Colonic mucosa (tissue), 4 donors: ENCODE data around the gene SPSB2. TPM values are rescaled to one million over a fixed set of nuclear protein-coding genes. Genes with fewer than 3 reads are reported as not detected.

Source experiments
- DNase-seq: peaks from one replicate; pipeline ENCODE4 v3.0.0-alpha.2; 2020
- H3K27ac ChIP-seq: fragments of 200-600 bp; one replicate; pipeline ENCODE4 v1.8.0; 2021
- H3K27me3 ChIP-seq: fragments of 200-600 bp; one replicate; pipeline ENCODE4 v1.8.0; 2021
- H3K36me3 ChIP-seq: fragments of 200-600 bp; one replicate; pipeline ENCODE4 v1.8.0; 2021
- H3K4me1 ChIP-seq: fragments of 200-600 bp; one replicate; pipeline ENCODE4 v1.8.0; 2021; ENCODE audit warnings: mild to moderate bottlenecking
- H3K4me3 ChIP-seq: fragments of 200-600 bp; one replicate; pipeline ENCODE4 v1.8.0; 2021
- H3K9ac ChIP-seq, 2 donors: one replicate each; pipeline ENCODE4 v1.7.0; 2013; ENCODE audit warnings: control low read depth in 2 of 2, low read depth in 2 of 2, low read length in 2 of 2
- H3K9me3 ChIP-seq: fragments of 200-600 bp; one replicate; pipeline ENCODE4 v1.8.0; 2021
- CTCF ChIP-seq: fragments of 200-600 bp; IDR thresholded peaks from one replicate; pipeline ENCODE4 v1.8.0; 2022; ENCODE audit warnings: antibody characterized with exemption, mild to moderate bottlenecking
- intact Hi-C: fragments of 100-400 bp; cut with DNase I; formaldehyde crosslinking; loops from one replicate; pipeline ENCODE4 v1.14.1; 2022
- total RNA-seq, 2 donors: library from RNA; stranded (reverse); fragmentation: NEBNext Ultra II Directional in 1 of 2; extraction: Animal tissue kit (Norgen Biotek cat#: 25700) in 1 of 2; gene quantifications; one replicate each; pipeline ENCODE4 v1.2.1, GENCODE V29; 2021
- donor health status: healthy.
- donor health status: DM: no; HTN: no; CAD: no.
- donor health status: DM: no; HTN: no; CAD: no.

The SPSB2 gene
- total RNA-seq, 2 donors from 2014 or later: 8.4 to 19.8 TPM

- Histone ChIP-seq H3K27ac (no peak overlapping the region), H3K9ac (no peak overlapping the region), H3K27me3 (no peaks in the 10 kb centered on the region), H3K9me3 (no peaks in the 10 kb centered on the region), H3K4me3 (no peak overlapping the region), H3K36me3 (peaks cover 6% of the 10 kb centered on the region), H3K4me1 (peaks cover 5% of the 10 kb centered on the region)
- no peak for TF ChIP-seq CTCF
- DNase-seq: no peak
- intact Hi-C loops: no loop called here
Measured at GRCh38 chr12:6863586-6864321, 9.3 kb downstream of the SPSB2 start.

GRCh38 chr12:6863033-6863432, 10.1 kb downstream of the SPSB2 start:
- H3K36me3 ChIP-seq: peaks cover 6% of the 10 kb centered on the region
- intact Hi-C loops: no loop called here
- DNase-seq: no peak
- peaks cover 3% of the 10 kb centered on the region for H3K4me1 ChIP-seq
- no peaks in the 10 kb centered on the region for H3K27me3 ChIP-seq
- H3K27ac ChIP-seq: no peak overlapping the region
- no peaks in the 10 kb centered on the region for H3K9me3 ChIP-seq
- no peak overlapping the region for H3K4me3 ChIP-seq
- no peak for TF ChIP-seq CTCF
- no peak overlapping the region for H3K9ac ChIP-seq

GRCh38 chr12:6861391-6861790, 11.7 kb downstream of the SPSB2 start:
- intact Hi-C loops: no loop called here
- Histone ChIP-seq H3K9ac (no peak overlapping the region), H3K9me3 (no peaks in the 10 kb centered on the region), H3K27me3 (no peaks in the 10 kb centered on the region), H3K27ac (no peak overlapping the region), H3K4me1 (no peaks in the 10 kb centered on the region), H3K4me3 (no peak overlapping the region), H3K36me3 (peaks cover 14% of the 10 kb centered on the region)
- DNase-seq: no peak
- no peak for TF ChIP-seq CTCF

- H3K9me3 ChIP-seq: no peaks in the 10 kb centered on the region
- H3K9ac ChIP-seq: no peak overlapping the region
- no peaks in the 10 kb centered on the region for H3K4me1 ChIP-seq
- no peak overlapping the region for H3K4me3 ChIP-seq
- H3K36me3 ChIP-seq: peaks cover 14% of the 10 kb centered on the region
- no peak overlapping the region for H3K27ac ChIP-seq
- H3K27me3 ChIP-seq: no peaks in the 10 kb centered on the region
- no peak for DNase-seq
- intact Hi-C loops: no loop called here
- no peak for TF ChIP-seq CTCF
Measured at GRCh38 chr12:6860942-6861341, 12.2 kb downstream of the SPSB2 start.

- Histone ChIP-seq H3K27ac (no peak overlapping the region), H3K9ac (no peak overlapping the region), H3K27me3 (no peaks in the 10 kb centered on the region), H3K4me1 (no peaks in the 10 kb centered on the region), H3K36me3 (peaks cover 14% of the 10 kb centered on the region), H3K9me3 (no peaks in the 10 kb centered on the region), H3K4me3 (no peak overlapping the region)
- TF ChIP-seq CTCF: no peak
- intact Hi-C loops: no loop called here
- no peak for DNase-seq
Measured at GRCh38 chr12:6860116-6860515, 13.0 kb downstream of the SPSB2 start.
